HEK293T (cell line): ENCODE results near the gene SEMA3C.

Experiments used
- FOXK2 ChIP-seq: fragments of 450-650 bp; IDR thresholded peaks from 2 replicates; pipeline ENCODE4 v1.6.1; 2016; ENCODE audit warnings: mild to moderate bottlenecking
- NFRKB ChIP-seq: fragments of 450-650 bp; IDR thresholded peaks from 2 replicates; pipeline ENCODE4 v1.6.1; 2016; ENCODE audit warnings: mild to moderate bottlenecking, moderate library complexity

DNA sequence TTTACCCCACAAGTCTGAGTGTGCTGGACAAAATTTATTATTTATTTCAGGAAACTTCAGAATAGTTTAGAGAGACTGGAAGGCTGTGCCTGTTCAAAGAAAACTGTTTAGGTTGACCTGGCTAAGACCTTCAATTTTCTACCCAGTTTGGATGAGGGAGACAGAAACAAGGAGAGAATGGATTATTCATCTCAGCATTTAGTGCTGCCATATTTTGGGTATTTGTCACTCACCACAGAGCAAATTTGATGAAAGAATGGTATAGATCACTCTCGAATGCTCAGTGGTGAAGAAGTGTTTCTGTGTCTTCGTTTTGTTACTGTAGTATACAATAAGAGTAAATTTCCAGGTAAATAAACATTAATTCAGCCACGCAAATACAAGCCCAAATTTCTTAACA is 71.8 kb downstream of the SEMA3C start:
- TF ChIP-seq FOXK2 (no peak), NFRKB (no peak)
